CD14-positive monocyte (primary cell): ENCODE results near the gene TERT. TPM values are rescaled to one million over a fixed set of nuclear protein-coding genes. Genes with fewer than 3 reads are reported as not detected.

Experiments
- DNase-seq, 3 donors: peaks; one replicate each; pipeline ENCODE4 v3.0.0-alpha.2; 2011 to 2022
- H2AFZ ChIP-seq: 2 replicates; pipeline ENCODE4 v1.6.0; 2012; ENCODE audit warnings: mild to moderate bottlenecking, low read depth, low read length, inconsistent platforms; ENCODE audit not compliant: insufficient read depth, poor library complexity, severe bottlenecking
- H3K27ac ChIP-seq, 2 donors: 1 replicate in 1 of 2; 2 replicates in 1 of 2; pipeline ENCODE4 v1.5.1; 2012 to 2013; ENCODE audit warnings: low read length in 2 of 2, control low read depth in 1 of 2, inconsistent platforms in 1 of 2, low read depth in 1 of 2, mild to moderate bottlenecking in 1 of 2
- H3K27me3 ChIP-seq, 2 donors: one replicate each; pipeline versions ENCODE4 v1.6.0 to v1.6.1; 2011 to 2013; ENCODE audit warnings: low read length in 2 of 2; ENCODE audit not compliant: control insufficient read depth in 2 of 2, insufficient read depth in 2 of 2
- H3K36me3 ChIP-seq, 2 donors: replicated peaks in 1 of 2; 1 replicate in 1 of 2; 2 replicates in 1 of 2; pipeline versions ENCODE4 v1.5.1 to v1.6.1; 2012 to 2013; ENCODE audit warnings: low read length in 2 of 2, control low read depth in 1 of 2, inconsistent platforms in 1 of 2, mild to moderate bottlenecking in 1 of 2; ENCODE audit not compliant: insufficient read depth in 2 of 2, control insufficient read depth in 1 of 2
- H3K4me1 ChIP-seq, 2 donors: 1 replicate in 1 of 2; 2 replicates in 1 of 2; pipeline versions ENCODE4 v1.5.1 to v1.6.1; 2012 to 2013; ENCODE audit warnings: low read length in 2 of 2, control low read depth in 1 of 2, inconsistent platforms in 1 of 2, mild to moderate bottlenecking in 1 of 2, moderate library complexity in 1 of 2; ENCODE audit not compliant: insufficient read depth in 2 of 2, control insufficient read depth in 1 of 2
- H3K4me2 ChIP-seq: replicated peaks from 2 replicates; pipeline ENCODE3; 2012; ENCODE audit warnings: low read length, moderate library complexity, mild to moderate bottlenecking; ENCODE audit not compliant: poor library complexity, severe bottlenecking; ENCODE audit errors: extremely low read depth
- H3K4me3 ChIP-seq, 3 experiments: fragments of 200-600 bp in 1 of 3; sonication (generic) in 1 of 3; replicated peaks in 1 of 3; 1 replicate in 2 of 3; 2 replicates in 1 of 3; pipeline ENCODE4 v1.5.1; 2011 to 2013; ENCODE audit warnings: low read length in 3 of 3, mild to moderate bottlenecking in 3 of 3, control low read depth in 2 of 3, low read depth in 2 of 3, inconsistent platforms in 1 of 3, moderate library complexity in 1 of 3
- H3K79me2 ChIP-seq: 2 replicates; pipeline ENCODE4 v1.6.0; 2012; ENCODE audit warnings: mild to moderate bottlenecking, control low read depth, inconsistent platforms, low read length, moderate library complexity; ENCODE audit not compliant: insufficient read depth
- H3K9ac ChIP-seq: 2 replicates; pipeline ENCODE4 v1.6.0; 2017; ENCODE audit warnings: low read length, mild to moderate bottlenecking; ENCODE audit not compliant: insufficient read depth, poor library complexity, severe bottlenecking
- H3K9me3 ChIP-seq, 2 donors: replicated peaks in 1 of 2; 1 replicate in 1 of 2; 2 replicates in 1 of 2; pipeline versions ENCODE4 v1.5.1 to v1.6.1; 2012 to 2013; ENCODE audit warnings: low read length in 2 of 2, control low read depth in 1 of 2; ENCODE audit not compliant: control insufficient read depth in 1 of 2, insufficient read depth in 1 of 2
- H4K20me1 ChIP-seq: 2 replicates; pipeline ENCODE4 v1.6.0; 2012; ENCODE audit warnings: mild to moderate bottlenecking, low read length, control low read depth, moderate library complexity; ENCODE audit not compliant: insufficient read depth
- H3K27ac Mint-ChIP-seq, 7 donors: one replicate each; pipeline ENCODE4 v1.8.0; 2020; ENCODE audit warnings: mild to moderate bottlenecking in 7 of 7, mixed read lengths in 7 of 7, moderate library complexity in 6 of 7, inconsistent platforms in 2 of 7
- H3K27me3 Mint-ChIP-seq, 3 donors: one replicate each; pipeline ENCODE4 v1.8.0; 2021 to 2022; ENCODE audit warnings: low read depth in 3 of 3, mild to moderate bottlenecking in 3 of 3, mixed read lengths in 3 of 3, moderate library complexity in 3 of 3, inconsistent platforms in 1 of 3
- H3K36me3 Mint-ChIP-seq, 2 donors: one replicate each; pipeline ENCODE4 v1.8.0; 2020; ENCODE audit warnings: mixed read lengths in 2 of 2, inconsistent platforms in 1 of 2, mild to moderate bottlenecking in 1 of 2
- H3K4me1 Mint-ChIP-seq: one replicate; pipeline ENCODE4 v1.8.0; 2020; ENCODE audit warnings: mild to moderate bottlenecking, mixed read lengths
- H3K4me3 Mint-ChIP-seq, 2 donors: one replicate each; pipeline ENCODE4 v1.8.0; 2020; ENCODE audit warnings: mild to moderate bottlenecking in 2 of 2, mixed read lengths in 2 of 2, moderate library complexity in 1 of 2
- H3K9me3 Mint-ChIP-seq, 7 donors: one replicate each; pipeline ENCODE4 v1.8.0; 2020 to 2022; ENCODE audit warnings: mixed read lengths in 7 of 7, mild to moderate bottlenecking in 6 of 7, moderate library complexity in 6 of 7, inconsistent platforms in 2 of 7
- WGBS: methylation state at CpG from one replicate; pipeline ENCODE4 v1.1.5; 2013; ENCODE audit warnings: missing lambda C conversion rate; ENCODE audit not compliant: insufficient coverage; 5-methylcytosine and 5-hydroxymethylcytosine counted together
- intact Hi-C, 2 donors: fragments of 100-400 bp; cut with micrococcal nuclease; formaldehyde crosslinking; loops; one replicate each; pipeline versions ENCODE4 v1.15.0 to v1.15.1; 2023
- polyA plus RNA-seq, 3 donors: library from polyadenylated mRNA; depleted of rRNA in 1 of 3; unstranded in 2 of 3; stranded (reverse) in 1 of 3; fragments of 300-500 nt in 2 of 3; fragments of >200 nt in 1 of 3; fragmentation: Illumina TruSeq in 2 of 3; gene quantifications; 1 replicate in 2 of 3; 2 replicates in 1 of 3; pipeline ENCODE4 v1.2.3, GENCODE V29; 2012 to 2021
- TF ChIP-seq, protein P1 (sequence below): fragments of 200-600 bp; IDR thresholded peaks from one replicate; pipeline ENCODE4 v1.8.0; 2022; ENCODE audit warnings: antibody characterized with exemption, mild to moderate bottlenecking

TERT gene
- polyA plus RNA-seq, 3 donors: not detected

DNA sequence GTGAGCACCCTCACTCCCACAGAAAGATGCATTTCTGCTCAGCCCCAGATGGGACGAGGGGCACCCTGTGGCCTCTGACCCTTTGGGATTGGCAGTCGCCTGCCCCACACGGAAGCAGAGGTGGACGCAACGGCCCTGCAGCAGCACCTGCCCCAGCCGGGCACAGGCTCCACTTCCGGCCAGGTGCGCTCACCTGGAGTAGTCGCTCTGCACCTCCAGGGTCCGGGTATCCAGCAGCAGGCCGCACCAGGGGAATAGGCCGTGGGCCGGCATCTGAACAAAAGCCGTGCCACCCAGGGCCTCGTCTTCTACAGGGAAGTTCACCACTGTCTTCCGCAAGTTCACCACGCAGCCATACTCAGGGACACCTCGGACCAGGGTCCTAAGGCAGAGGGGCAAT lies 30.7 kb downstream of the TERT start:
- Histone ChIP-seq H3K27me3 (no peaks in the 10 kb centered on the region), H2AFZ (no peak overlapping the region), H3K9ac (no peak overlapping the region), H3K27ac (no peak overlapping the region), H3K79me2 (no peaks in the 10 kb centered on the region), H4K20me1 (no peaks in the 10 kb centered on the region), H3K4me1 (no peaks in the 10 kb centered on the region), H3K4me2 (no peak overlapping the region), H3K9me3 (peaks cover 23 to 50% of the 10 kb centered on the region in 2 donors), H3K36me3 (no peaks in the 10 kb centered on the region), H3K4me3 (no peak overlapping the region)
- Mint-ChIP-seq H3K27me3 (no peaks in the 10 kb centered on the region), H3K27ac (no peak overlapping the region), H3K9me3 (peaks cover 26 to 49% (median 34%) of the 10 kb centered on the region in 7 donors), H3K4me1 (no peaks in the 10 kb centered on the region), H3K36me3 (no peaks in the 10 kb centered on the region), H3K4me3 (no peak overlapping the region)
- DNase-seq: no peak
- TF ChIP-seq, protein P1, sequence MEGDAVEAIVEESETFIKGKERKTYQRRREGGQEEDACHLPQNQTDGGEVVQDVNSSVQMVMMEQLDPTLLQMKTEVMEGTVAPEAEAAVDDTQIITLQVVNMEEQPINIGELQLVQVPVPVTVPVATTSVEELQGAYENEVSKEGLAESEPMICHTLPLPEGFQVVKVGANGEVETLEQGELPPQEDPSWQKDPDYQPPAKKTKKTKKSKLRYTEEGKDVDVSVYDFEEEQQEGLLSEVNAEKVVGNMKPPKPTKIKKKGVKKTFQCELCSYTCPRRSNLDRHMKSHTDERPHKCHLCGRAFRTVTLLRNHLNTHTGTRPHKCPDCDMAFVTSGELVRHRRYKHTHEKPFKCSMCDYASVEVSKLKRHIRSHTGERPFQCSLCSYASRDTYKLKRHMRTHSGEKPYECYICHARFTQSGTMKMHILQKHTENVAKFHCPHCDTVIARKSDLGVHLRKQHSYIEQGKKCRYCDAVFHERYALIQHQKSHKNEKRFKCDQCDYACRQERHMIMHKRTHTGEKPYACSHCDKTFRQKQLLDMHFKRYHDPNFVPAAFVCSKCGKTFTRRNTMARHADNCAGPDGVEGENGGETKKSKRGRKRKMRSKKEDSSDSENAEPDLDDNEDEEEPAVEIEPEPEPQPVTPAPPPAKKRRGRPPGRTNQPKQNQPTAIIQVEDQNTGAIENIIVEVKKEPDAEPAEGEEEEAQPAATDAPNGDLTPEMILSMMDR: no peak
- intact Hi-C loops: no loop called here
- 96% methylated on average over 18 of the region's 18 CpGs for WGBS

DNA sequence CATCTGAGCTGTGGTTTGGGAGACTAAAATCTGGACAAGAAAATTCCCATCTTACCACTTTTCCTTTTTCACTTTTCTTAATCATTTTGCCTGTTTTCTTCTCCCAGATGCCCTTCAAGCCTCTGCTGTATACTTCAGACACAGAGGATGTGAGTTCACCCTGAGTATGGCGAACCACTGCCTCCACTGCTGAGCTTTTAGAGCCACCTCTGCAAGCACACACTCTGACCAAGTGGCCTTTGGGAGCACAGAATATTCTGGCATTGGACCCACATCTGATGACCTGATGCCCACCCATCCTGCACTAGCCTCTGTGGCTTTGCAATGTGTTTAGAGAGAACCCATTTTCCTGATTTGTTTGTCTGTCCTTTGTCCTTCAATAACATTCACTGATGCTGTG lies 32.5 kb downstream of the TERT start:
- peaks cover 26 to 46% (median 34%) of the 10 kb centered on the region in 7 donors for H3K9me3 Mint-ChIP-seq
- no peaks in the 10 kb centered on the region for H3K4me1 Mint-ChIP-seq

More for the DNA sequence above, 32.5 kb downstream of the TERT start:
- no peaks in the 10 kb centered on the region for H3K79me2 ChIP-seq
- H3K27me3 Mint-ChIP-seq: peaks cover 0 to under 1% (median 0%) of the 10 kb centered on the region in 3 donors
- no peak for DNase-seq
- no peak overlapping the region for H3K4me2 ChIP-seq
- intact Hi-C loops: no loop called here
- no peaks in the 10 kb centered on the region for H3K36me3 ChIP-seq
- no peak overlapping the region for H3K27ac ChIP-seq
- no peak overlapping the region for H3K27ac Mint-ChIP-seq
- no peak overlapping the region for H3K4me3 Mint-ChIP-seq
- WGBS: no CpG with 5 or more reads among the region's 1 CpG
- TF ChIP-seq, protein P1: no peak
- H4K20me1 ChIP-seq: no peaks in the 10 kb centered on the region
- H3K36me3 Mint-ChIP-seq: no peaks in the 10 kb centered on the region
- no peak overlapping the region for H3K4me3 ChIP-seq
- H3K9ac ChIP-seq: no peak overlapping the region
- peaks cover 23 to 50% of the 10 kb centered on the region in 2 donors for H3K9me3 ChIP-seq
- H3K4me1 ChIP-seq: no peaks in the 10 kb centered on the region
- H3K27me3 ChIP-seq: no peaks in the 10 kb centered on the region
- no peak overlapping the region for H2AFZ ChIP-seq
